Measurements from ENCODE around the gene POMT1.

Gene POMT1

GRCh38 chr9:131567910-131568309 lies 65.2 kb downstream of the POMT1 start:
- no peak overlapping the region for H3K4me3 ChIP-seq (ENCODE audit: low read depth in 1 of 2, low read length in 2 of 2)
- H3K36me3 ChIP-seq (ENCODE audit: insufficient read depth, low read length) = no peaks in the 10 kb centered on the region
- no peaks in the 10 kb centered on the region for H3K27me3 ChIP-seq (ENCODE audit: insufficient read depth, low read length, poor library complexity)
- H3K4me1 ChIP-seq (ENCODE audit: insufficient read depth, low read length) = no peaks in the 10 kb centered on the region
- H3K4me2 ChIP-seq (ENCODE audit: insufficient read depth, low read length) = no peak overlapping the region
- H3K27ac ChIP-seq (ENCODE audit: low read length) = no peak overlapping the region
- no peaks in the 10 kb centered on the region for H3K9me3 ChIP-seq (ENCODE audit: insufficient read depth, low read length, severe bottlenecking)
- no peak overlapping the region for H3K9ac ChIP-seq (ENCODE audit: low read depth, low read length)
- no peak for DNase-seq
- TF ChIP-seq CTCF (IDR thresholded peaks at IDR 0.05; ENCODE audit: borderline replicate concordance, extremely low read depth, low read length, poor library complexity, severe bottlenecking) = no peak
- TF ChIP-seq EZH2 (IDR thresholded peaks at IDR 0.05; ENCODE audit: borderline replicate concordance, low read depth, low read length, severe bottlenecking) = no peak
- H3K79me2 ChIP-seq (ENCODE audit: insufficient read depth, low read length) = no peaks in the 10 kb centered on the region
- H4K20me1 ChIP-seq (ENCODE audit: insufficient read depth, low read length) = no peaks in the 10 kb centered on the region
- no peak for ATAC-seq (ENCODE audit: insufficient read depth, low read depth)
- no peak overlapping the region for H2AFZ ChIP-seq (ENCODE audit: low read depth, low read length)
